OCI-LY3 (cell line): ENCODE data around the gene RNASE12.

Experiments used
- H2AFZ ChIP-seq: fragments of 200-600, 300-600 bp; shearing (Covaris generic); 2 replicates; pipeline ENCODE4 v1.6.0; 2014; ENCODE audit warnings: antibody characterized with exemption, low read depth, low read length
- H3K27ac ChIP-seq: fragments of 200-600, 300-600 bp; sonication (generic); 2 replicates; pipeline ENCODE4 v1.5.1; 2014; ENCODE audit warnings: mild to moderate bottlenecking, low read length, moderate library complexity, mixed read lengths
- H3K27me3 ChIP-seq: fragments of 200-600, 300-600 bp; sonication (generic); 2 replicates; pipeline ENCODE4 v1.6.1; 2014; ENCODE audit warnings: low read depth, low read length, mixed read lengths
- H3K36me3 ChIP-seq: fragments of 200-600, 300-600 bp; sonication (generic); replicated peaks from 2 replicates; pipeline ENCODE3; 2014; ENCODE audit warnings: low read depth, low read length, mixed read lengths
- H3K4me1 ChIP-seq: fragments of 300-600, 200-600 bp; sonication (generic); 2 replicates; pipeline ENCODE4 v1.6.1; 2014; ENCODE audit warnings: low read length, mixed read lengths
- H3K4me2 ChIP-seq: fragments of 200-600, 300-600 bp; sonication (generic); 2 replicates; pipeline ENCODE4 v1.6.1; 2014; ENCODE audit warnings: low read length, mixed read lengths
- H3K4me3 ChIP-seq: fragments of 300-600, 200-600 bp; sonication (generic); 2 replicates; pipeline ENCODE4 v1.5.1; 2014; ENCODE audit warnings: antibody characterized with exemption, mild to moderate bottlenecking, low read length, moderate library complexity
- H3K79me2 ChIP-seq: fragments of 300-600, 200-600 bp; shearing (Covaris generic); 2 replicates; pipeline ENCODE4 v1.6.1; 2014; ENCODE audit warnings: mild to moderate bottlenecking, low read length, mixed read lengths
- H3K9ac ChIP-seq: fragments of 300-600, 200-600 bp; shearing (Covaris generic); 2 replicates; pipeline ENCODE4 v1.6.0; 2014; ENCODE audit warnings: mild to moderate bottlenecking, low read length, moderate library complexity
- H3K9me3 ChIP-seq: fragments of 200-600, 300-600 bp; shearing (Covaris generic); 2 replicates; pipeline ENCODE4 v1.6.1; 2014; ENCODE audit warnings: low read length, mixed read lengths; ENCODE audit not compliant: insufficient read depth
- H4K20me1 ChIP-seq: fragments of 200-600, 300-600 bp; sonication (generic); 2 replicates; pipeline ENCODE4 v1.6.1; 2016; ENCODE audit warnings: low read length, mixed read lengths; ENCODE audit not compliant: insufficient read depth
- EZH2phosphoT487 ChIP-seq: fragments of 200-600 bp; shearing (Covaris generic); IDR thresholded peaks from 2 replicates; pipeline ENCODE4 v1.6.1; 2018; ENCODE audit warnings: antibody characterized with exemption, mixed run types, low read depth
- TF ChIP-seq, protein P1 (sequence below): fragments of 200-600, 300-600 bp; sonication (generic); IDR thresholded peaks from 2 replicates; pipeline ENCODE4 v1.5.1; 2014; ENCODE audit warnings: antibody characterized with exemption, low read length, low read depth

The RNASE12 gene

GRCh38 chr14:20627346-20628027, 36.3 kb upstream of the RNASE12 start:
- Histone ChIP-seq H4K20me1 (no peaks in the 10 kb centered on the region), H2AFZ (no peak overlapping the region), H3K4me1 (peaks cover 10% of the 10 kb centered on the region; the same call in 1 of the 2 replicates), H3K9me3 (no peaks in the 10 kb centered on the region), H3K4me3 (no peak overlapping the region), H3K36me3 (no peaks in the 10 kb centered on the region), H3K27me3 (peaks cover 18% of the 10 kb centered on the region), H3K4me2 (no peak overlapping the region), H3K9ac (no peak overlapping the region), H3K27ac (no peak overlapping the region), H3K79me2 (no peaks in the 10 kb centered on the region)
- no peak for TF ChIP-seq EZH2phosphoT487

DNA sequence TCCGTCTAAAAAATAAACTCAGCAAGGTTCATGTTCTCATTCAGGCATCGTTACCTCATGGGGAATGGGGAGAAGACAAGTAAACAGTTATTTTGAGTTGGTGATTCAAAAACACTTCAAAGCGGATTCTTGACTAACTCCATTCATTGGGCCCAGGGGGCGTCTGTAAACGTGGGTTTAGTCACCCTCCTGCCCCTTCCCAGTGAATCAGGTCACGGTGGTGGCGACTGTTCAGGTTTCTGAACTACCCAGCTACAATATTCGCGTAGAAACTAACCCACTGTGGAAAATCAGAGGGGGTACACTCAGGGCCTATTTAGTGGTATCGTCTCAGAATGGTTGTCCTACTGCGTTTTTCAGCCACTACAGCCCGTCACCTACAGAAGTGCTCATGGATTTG, 35.1 kb upstream of the RNASE12 start:
- no peak overlapping the region for H3K4me3 ChIP-seq
- no peak overlapping the region for H3K27ac ChIP-seq
- no peak overlapping the region for H2AFZ ChIP-seq
- H3K9ac ChIP-seq, result no peak overlapping the region
- H3K9me3 ChIP-seq, result no peaks in the 10 kb centered on the region
- no peak overlapping the region for H3K4me2 ChIP-seq
- no peaks in the 10 kb centered on the region for H3K36me3 ChIP-seq
- TF ChIP-seq EZH2phosphoT487, result no peak
- TF ChIP-seq, protein P1, sequence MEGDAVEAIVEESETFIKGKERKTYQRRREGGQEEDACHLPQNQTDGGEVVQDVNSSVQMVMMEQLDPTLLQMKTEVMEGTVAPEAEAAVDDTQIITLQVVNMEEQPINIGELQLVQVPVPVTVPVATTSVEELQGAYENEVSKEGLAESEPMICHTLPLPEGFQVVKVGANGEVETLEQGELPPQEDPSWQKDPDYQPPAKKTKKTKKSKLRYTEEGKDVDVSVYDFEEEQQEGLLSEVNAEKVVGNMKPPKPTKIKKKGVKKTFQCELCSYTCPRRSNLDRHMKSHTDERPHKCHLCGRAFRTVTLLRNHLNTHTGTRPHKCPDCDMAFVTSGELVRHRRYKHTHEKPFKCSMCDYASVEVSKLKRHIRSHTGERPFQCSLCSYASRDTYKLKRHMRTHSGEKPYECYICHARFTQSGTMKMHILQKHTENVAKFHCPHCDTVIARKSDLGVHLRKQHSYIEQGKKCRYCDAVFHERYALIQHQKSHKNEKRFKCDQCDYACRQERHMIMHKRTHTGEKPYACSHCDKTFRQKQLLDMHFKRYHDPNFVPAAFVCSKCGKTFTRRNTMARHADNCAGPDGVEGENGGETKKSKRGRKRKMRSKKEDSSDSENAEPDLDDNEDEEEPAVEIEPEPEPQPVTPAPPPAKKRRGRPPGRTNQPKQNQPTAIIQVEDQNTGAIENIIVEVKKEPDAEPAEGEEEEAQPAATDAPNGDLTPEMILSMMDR, result no peak
- no peaks in the 10 kb centered on the region for H4K20me1 ChIP-seq
- H3K27me3 ChIP-seq, result peaks cover 18% of the 10 kb centered on the region
- no peaks in the 10 kb centered on the region for H3K79me2 ChIP-seq
- H3K4me1 ChIP-seq, result peaks cover 16% of the 10 kb centered on the region

DNA sequence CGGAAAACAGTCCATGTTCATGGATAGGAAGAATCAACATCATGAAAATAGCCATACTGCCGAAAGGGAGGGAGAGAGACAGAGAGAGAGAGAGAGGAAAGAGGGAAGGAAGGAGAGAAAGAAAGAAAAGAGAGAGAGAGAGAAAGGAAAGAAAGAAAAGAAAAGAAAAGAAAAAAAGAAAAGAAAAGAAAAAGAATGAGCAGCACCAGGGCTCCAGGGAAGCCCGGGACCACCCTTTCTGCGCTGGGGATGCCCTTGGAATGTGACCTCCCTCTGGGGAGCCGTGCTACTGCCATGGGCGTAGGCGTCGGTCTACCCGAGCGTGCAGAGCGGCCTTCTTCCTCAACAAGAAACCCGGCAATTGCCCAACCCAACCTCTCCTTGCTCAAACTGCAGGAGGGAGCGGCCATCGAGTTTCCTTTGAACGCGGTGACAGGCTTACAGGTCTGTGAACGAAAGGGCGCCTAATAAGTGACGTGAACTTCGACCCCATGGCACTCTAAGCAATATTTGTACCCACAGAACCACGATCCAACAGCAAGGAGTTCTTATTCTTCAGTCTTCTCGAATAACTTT, 33.4 kb upstream of the RNASE12 start:
- Histone ChIP-seq H2AFZ (no peak overlapping the region; the same call in 1 of the 2 replicates), H3K36me3 (no peaks in the 10 kb centered on the region), H3K9me3 (no peaks in the 10 kb centered on the region), H3K4me3 (peak overlapping the region; percentile 79), H3K4me1 (peaks cover 12% of the 10 kb centered on the region), H3K79me2 (no peaks in the 10 kb centered on the region), H3K4me2 (peak overlapping the region; percentile 72), H3K27ac (no peak overlapping the region), H3K27me3 (peaks cover 18% of the 10 kb centered on the region), H4K20me1 (no peaks in the 10 kb centered on the region), H3K9ac (peak overlapping the region; percentile 38)
- TF ChIP-seq EZH2phosphoT487, result no peak
- TF ChIP-seq, protein P1, result no peak

- H3K4me1 ChIP-seq, result peaks cover 12% of the 10 kb centered on the region
- H3K36me3 ChIP-seq, result no peaks in the 10 kb centered on the region
- H3K4me2 ChIP-seq, result peak overlapping the region; percentile 72
- no peaks in the 10 kb centered on the region for H4K20me1 ChIP-seq
- H3K27me3 ChIP-seq, result peaks cover 12% of the 10 kb centered on the region; the same call in 1 of the 2 replicates
- no peak overlapping the region for H3K27ac ChIP-seq
- no peaks in the 10 kb centered on the region for H3K79me2 ChIP-seq
- peak overlapping the region; percentile 69 for H3K9ac ChIP-seq
- H3K9me3 ChIP-seq, result no peaks in the 10 kb centered on the region
- H2AFZ ChIP-seq, result 0 out of 2 replicates have a peak overlapping the region, but pooled peaks have one; percentile 97
- H3K4me3 ChIP-seq, result peak overlapping the region; percentile 79
- TF ChIP-seq, protein P1, result no peak
- TF ChIP-seq EZH2phosphoT487, result no peak
Observed at GRCh38 chr14:20623798-20624197, 32.6 kb upstream of the RNASE12 start.
